Activated T-helper 1 cell treated with Interleukin-2 at 50 U/mL for 16 hours (primary cell): Measurements from ENCODE around the gene ACTBL2.
"Not testable (repeated sequence)": the region's sequence is repeated elsewhere in the genome, so short reads cannot be mapped to it uniquely, and the experiment has no call there.

Experiments
- DNase-seq: peaks from one replicate; pipeline ENCODE4 v3.0.0-alpha.2; 2020; ENCODE audit warnings: low read depth

Gene ACTBL2

DNA sequence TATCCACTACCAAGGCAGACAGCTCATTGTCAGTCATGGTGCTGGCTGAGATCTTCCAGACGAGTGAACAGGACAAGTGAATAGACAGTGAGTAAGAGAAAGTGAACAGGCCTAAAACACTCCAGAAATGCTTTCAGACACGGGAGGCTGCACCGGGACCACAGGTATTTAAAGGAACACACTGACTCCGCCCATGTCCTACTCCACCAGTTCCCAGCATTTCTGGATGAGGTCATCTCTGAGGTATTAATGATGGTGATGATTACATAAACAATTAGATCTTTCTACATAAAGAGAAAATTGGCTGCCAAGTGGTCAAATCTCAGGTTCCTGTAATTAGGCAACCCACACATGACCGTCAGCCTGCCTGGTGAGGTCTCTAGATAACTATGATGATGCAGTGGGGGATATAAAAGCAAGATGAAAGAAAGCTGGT, at the start of gene ACTBL2:
TSS of gene ACTBL2 (minus strand) at position 141 of the 436 bp plus-strand sequence. CDS start at position 37, 104 bp downstream.
- no peak for DNase-seq

DNA sequence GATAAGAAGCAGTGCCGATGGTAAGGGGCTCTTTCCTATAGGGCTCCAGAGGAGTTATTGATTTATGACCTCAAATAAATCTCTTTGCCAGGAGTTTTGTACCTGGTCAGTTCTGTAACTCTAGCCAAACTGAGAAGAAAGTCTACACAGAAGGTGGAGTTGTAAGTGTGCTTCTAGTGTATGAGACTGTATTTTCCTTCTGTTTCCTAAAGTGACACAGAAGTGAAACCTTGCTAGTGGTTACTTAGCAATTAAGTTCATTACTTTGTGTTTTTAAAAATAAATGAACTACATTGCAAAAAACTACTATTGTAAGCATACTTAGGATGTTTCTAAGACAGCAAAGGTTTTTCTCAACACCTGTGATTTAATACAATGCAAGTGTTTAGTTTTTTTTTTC, 48.7 kb upstream of the ACTBL2 start:
- DNase-seq: no peak

DNA sequence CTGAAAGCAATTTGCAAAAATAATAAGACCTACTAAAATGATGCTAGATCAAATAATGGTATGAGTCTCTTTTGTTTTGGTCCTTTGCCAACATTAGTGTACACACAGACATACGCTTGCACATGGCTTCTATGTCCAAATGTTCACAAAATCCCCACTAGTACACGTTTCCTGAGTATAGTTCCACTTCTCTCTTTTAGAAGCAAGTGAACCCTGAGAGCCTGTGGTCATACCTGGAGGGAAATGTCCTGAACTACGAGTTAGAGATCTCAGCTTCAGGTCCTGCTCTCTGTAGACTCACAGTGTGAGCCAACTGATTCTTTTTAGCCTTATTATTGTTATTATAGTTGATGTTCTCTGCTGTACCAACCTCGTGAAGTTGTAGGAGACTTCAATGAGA, 47.3 kb upstream of the ACTBL2 start:
- DNase-seq: no peak

DNA sequence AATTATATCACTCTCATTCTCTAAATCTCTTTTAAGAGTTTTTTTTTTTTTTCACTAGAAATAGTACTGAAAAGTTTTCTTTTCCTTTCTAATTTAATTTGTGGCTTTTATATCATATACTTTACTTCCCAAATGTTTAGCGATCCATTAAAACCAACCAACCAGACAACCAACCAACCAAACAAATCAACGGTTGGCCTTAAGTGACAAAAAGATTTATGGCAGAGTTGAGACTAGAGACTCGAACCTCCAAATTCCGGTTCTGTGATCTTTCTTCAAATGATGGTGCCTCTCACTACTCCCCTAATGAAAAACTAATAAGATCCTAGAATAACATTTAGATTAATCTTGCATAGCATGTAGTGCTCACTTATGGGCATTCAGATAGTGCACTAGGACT, 45.3 kb upstream of the ACTBL2 start:
- DNase-seq: no peak

DNA sequence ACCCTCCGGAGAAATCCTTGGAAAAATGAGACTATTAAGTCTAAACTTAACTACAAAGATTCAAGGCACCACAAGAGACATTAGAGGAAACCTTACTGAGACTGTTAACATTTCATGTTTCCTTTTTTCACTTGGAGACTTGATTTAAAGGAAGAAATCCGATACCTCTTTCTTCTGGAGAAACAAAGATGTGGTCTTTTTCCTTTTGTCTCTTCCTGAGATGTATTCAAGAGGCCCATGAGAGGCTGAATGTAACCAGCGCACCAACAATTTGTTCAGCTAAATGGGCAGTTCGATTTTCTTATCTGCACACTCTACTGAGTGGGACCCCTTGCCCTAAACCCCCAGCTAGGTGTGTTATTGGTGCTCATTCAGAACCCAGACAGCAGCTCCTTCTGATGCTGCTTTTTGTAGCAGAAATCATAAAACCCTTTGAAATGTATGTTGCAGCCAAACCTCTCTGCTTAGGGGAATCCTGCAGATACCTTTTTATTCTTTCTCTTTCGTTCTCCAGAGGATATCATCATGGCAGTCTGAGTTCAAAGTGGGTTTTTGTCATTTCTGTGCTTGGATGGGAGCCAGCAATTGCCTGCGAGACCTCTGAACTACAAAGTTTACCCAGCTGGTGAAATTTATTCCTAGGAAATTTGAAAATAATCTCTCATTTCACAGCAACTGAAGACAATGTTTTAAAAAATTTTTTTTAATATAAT, 41.9 kb upstream of the ACTBL2 start:
- DNase-seq: no peak

DNA sequence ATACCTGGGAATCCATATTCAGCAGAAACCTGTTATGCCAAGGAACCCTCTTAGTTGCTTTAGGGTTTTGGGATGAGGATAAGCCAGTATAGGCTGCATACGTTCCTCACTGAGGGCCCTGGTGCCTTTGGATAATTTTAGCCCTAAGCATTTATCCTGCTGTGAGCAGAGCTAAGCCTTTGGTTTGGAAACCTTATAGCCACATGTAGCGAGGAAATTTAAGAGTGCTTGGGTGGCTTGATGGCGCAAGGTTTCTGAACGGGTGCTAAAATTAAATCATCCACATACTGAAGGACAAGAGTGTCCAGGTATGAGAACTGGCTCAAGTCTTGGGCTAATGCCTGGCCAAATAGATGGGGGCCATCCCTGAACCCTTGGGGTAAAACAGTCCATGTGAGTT, 39.9 kb upstream of the ACTBL2 start:
- not testable (repeated sequence) for DNase-seq

DNA sequence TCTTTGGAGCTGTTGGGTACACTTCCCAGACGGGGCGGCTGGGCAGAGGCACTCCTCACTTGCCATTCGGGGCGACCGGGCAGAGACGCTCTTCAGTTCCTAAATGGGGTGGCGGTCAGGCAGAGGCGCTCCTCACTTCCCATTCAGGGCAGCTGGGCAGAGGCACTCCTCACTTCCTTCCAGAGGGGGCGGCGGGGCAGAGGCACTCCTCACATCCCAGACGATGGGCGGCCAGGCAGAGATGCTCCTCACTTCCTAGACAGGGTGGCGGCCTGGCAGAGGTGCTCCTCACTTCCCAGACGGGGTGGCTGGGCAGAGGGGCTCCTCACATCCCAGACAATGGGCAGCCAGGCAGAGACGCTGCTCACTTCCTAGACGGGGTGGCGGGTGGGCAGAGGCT, 35.8 kb upstream of the ACTBL2 start:
- DNase-seq: not testable (repeated sequence)

DNA sequence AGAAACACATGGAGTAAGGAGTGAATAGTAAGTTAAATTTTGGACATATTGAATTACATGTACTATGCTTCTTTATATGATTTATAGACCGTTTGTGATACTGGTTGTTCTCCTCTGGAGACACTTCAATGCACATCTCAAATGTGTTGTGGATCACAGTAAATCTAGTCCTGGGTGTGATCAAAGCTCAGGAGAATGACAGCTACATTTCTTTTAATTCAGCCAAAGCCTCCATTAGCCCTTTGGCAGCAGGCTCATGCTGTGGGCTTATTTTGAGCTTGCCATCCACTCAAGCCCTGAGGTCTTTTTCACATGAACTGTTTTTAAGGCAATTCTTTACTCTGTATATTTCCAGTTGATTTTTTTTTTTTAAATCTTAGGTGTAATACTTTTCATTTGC, 34.6 kb upstream of the ACTBL2 start:
- no peak for DNase-seq

DNA sequence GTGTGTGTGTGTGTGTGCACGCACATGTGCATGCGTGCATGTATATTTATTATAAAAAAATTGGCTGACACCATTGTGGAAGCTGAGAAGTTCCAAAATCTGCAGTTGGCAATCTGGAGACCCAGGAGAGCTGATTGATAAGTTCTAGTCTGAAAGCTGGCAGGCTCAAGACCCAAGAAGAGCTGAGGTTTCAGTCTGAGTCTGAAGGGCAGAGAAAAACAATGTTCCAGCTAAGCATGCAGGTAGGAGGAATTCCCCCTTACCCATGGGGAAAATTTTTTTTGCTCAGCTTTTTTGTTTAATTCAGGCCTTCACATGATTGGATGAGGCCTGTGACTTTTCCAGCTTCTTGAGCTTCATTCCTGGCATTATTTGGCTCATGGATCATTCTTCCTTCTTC, 31.2 kb upstream of the ACTBL2 start:
- no peak for DNase-seq

DNA sequence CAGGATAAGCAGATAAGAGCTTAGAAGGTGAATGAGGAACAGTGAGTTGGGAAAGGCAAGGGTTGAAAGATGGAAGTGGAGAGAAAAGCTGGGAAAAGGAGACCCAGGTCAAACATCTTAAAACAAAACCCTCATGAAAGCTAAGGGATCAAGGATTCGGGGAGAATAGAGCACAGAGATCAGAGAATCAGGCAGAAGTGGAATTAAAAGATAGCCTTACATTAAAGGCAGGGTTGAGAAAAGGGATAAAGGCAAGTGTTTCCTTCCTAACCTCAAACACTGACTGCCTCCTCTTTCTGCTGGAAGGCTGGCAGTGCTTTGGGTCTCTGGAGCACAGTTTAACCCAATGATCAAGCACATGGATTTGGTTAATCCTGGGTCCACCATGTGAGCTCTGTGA, 28.7 kb upstream of the ACTBL2 start:
- no peak for DNase-seq

DNA sequence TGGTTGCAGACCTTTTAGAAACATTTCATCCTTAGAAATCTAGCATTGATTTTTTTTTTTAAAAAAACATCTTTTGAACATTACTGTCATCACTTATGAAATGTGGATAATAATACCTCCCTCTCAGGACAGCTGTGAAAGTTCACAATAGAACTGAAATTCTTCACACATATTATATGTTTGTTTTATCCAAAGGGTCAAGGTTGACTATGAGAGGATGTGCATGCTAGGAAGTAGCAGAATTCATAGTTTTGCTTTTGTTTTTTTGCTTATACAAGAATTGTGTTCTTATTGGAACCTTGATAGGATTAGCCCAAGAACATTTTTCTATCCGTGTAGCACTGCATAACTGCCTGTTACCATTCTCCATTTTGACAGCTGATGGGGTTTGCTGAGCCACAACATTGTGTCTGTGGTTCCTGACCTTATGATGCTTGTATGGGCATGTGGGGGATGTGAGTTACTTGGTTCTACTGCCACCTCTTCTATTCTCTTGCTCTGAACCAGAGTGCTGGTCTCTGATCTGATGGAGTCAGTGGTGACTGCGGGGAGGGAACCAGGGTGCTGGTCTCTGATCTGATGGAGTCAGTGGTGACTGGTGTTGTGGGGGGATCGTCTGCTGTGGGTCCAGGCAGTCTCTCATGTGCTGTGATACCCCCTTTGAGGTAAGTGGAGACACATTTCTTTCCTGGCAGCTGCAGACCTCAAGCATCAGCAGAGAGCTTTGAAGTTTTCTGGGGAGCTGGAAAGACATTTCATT, 27.1 kb upstream of the ACTBL2 start:
- DNase-seq: no peak

DNA sequence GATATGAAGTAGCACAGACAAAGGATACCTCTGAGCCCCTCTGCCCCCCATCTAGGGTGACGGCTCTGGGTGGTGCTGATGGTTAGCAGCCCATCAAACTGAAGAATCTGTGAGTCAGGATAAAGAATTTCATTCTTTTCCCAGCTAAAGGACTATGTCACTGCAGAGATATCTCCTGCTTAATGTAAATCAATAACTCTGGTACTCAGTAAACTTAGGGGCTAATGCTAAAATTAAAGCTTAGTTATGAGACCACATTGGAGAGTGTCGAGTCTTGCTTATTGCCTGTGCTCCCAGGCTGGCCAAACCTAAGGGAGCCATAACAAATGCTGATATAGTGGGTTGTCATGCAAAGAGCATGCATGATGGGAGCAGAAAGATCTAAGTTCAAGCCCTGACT, 25.6 kb upstream of the ACTBL2 start:
- no peak for DNase-seq

DNA sequence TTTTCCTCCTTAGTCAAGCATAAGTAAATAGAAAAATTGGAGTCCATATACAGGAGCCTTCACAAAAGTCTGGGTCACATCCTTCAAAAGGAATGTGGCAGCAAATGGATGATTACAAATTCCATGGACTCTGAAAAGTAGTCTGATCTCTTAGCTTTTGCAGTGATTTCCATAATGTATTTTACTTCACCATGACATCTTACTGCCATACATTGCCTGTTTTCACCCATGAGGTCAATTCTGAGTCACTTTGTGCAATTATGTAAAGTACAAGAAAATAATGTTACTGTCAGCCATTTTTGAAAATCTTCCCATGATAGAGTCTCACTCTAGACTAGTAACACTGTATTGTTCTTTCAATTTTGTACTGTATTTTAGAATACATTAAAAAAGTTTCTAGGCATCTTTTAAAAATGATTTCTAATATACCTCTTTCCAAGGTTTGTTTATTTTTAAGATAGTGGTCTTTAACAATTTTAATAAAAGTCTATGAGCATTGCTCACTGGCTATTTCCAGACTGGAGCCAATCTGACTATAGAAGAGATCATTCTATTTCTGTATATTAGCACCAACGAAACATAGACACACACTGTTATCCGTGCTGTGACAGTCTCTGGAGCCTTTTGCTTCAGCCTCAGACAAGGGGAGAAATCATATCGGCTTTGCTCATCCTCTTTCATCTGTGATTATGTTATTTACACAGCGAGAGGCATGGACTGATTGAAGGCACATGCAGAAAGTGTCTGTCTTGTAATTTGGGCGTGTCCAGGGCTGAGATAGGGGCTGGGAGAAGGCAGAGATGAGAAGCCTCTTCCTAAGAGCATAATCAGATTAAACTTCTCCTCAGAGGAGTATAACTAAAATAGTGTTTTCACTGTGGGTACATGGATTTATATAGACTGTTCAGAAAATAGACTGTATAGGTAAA, 22.9 kb upstream of the ACTBL2 start:
- DNase-seq: no peak

DNA sequence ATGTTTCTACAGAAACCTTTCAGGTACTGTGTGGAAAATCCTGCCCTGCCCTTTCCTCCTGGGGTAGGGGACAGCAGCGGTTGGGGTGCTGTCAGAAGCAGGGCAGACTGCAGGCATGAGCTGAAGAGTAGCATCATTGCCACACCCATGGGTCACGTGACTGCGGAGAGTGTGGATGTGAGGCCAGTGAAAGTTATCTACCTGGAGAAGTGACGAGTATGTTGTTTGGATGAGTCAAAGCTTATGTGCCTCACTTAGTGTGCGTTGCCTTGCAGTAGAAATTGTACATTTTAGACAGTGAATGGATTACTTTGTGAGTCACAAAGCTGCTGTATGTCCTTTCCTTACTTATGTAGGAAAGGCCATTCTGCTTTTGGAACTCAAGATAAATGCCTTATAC, 21.7 kb upstream of the ACTBL2 start:
- DNase-seq: no peak

DNA sequence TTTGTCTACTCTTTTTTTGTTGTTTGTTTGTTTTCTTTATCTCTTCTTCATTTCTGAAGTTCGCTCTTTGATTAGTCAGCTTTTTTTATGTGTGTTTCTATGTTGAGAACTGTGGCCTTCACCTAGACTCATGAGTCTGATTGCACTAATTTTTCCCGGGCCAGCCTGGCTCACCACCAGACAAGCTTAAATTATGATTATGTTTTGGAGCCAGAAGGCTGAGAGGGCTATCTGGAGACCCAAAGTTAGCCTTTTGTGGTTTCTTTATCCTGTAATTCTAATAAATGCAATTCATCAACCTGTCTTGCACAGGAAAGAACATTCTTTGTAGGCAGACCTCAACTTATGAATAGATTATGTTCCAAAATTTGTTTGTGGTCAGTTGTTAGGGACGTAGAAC, 20.8 kb upstream of the ACTBL2 start:
- no peak for DNase-seq

DNA sequence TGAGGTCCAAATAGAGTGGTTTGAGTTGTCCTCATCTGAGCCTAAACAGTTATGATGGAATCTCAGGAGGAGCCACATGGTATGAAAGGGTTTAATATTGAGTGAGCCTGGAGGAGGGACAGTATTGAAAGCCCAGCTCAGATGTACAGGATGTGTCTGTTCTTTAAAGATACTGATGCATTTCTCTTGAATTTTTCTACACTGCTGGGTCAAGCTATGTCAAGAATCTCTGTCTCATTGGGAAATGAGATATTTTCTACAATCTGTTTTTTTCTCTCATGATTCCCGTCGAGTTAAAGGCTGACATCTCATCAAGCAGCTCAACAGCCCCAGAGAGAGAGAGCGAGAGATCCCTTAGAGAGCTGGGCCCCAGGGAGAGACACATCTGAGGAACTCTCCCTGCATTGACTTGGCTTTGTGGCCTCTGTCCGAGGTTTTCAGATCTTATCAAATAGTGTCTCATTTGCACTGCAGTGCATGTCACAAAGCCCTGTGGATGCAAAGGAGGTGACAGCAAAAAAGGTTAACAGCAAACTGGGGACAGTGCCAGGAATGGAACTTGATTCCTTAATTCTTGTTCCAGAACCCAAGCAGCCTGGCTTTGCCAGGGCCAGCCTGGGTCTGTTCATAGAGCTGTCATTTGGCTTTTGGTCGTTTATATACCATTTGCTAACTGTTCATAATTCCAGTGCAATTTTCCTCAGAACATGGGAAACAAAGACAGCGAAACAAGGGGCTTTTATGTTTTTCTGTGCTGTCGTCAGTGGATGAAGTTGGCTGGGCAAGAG, 19.0 kb upstream of the ACTBL2 start:
- no peak for DNase-seq

DNA sequence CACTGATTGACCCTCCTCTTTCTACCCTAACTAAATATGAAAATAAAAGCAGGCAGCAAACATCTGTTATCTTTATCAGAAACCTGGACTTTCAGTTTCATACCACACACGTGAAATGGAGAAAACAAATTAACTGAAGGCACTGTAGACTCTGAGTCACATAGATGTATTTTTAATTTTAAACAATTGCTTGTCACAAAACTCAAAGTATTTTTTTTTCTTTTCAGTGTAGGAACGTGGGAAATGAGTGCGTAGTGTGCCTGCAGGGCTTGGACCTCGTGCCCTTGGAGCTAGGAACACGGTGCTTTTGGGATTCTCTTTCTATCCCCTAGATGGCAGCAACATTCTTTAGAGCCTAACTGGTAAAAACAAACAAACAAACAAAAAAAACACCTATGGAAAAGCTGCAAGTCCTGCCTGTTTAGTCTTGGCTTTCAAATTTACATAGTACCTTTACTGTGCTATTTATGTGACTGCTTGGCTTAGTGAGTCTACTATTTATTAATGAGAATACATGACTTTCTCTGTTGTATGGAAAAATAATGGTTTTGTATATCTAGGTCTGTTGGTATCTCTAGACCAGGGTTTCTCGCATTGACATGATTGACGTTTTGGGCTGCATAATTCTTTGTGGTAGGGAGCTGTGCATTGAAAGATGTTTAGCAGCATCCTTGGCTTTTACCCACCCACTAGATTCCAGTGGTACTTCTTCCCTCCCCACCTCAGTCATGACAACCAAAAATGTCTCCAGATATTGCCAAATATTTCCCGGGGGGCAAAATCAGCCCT, 16.8 kb upstream of the ACTBL2 start:
- DNase-seq: no peak

DNA sequence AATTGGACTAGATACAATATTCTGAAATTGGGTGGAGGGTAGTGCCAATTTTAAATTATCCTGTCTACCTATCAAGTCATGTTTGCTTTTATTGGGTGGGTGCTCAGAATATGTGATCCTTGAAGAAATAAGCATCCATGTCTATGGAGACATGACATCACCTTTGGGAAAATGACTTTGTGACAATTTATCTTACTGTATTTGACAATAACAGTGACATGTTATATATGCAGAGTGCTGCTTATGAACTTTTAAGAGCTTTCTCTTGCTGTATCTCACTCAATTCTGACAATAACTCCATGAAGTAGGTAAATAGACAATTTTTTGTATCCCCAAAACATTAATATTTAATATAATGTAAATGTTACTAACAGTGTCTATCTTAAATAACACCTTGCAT, 15.1 kb upstream of the ACTBL2 start:
- DNase-seq: no peak

DNA sequence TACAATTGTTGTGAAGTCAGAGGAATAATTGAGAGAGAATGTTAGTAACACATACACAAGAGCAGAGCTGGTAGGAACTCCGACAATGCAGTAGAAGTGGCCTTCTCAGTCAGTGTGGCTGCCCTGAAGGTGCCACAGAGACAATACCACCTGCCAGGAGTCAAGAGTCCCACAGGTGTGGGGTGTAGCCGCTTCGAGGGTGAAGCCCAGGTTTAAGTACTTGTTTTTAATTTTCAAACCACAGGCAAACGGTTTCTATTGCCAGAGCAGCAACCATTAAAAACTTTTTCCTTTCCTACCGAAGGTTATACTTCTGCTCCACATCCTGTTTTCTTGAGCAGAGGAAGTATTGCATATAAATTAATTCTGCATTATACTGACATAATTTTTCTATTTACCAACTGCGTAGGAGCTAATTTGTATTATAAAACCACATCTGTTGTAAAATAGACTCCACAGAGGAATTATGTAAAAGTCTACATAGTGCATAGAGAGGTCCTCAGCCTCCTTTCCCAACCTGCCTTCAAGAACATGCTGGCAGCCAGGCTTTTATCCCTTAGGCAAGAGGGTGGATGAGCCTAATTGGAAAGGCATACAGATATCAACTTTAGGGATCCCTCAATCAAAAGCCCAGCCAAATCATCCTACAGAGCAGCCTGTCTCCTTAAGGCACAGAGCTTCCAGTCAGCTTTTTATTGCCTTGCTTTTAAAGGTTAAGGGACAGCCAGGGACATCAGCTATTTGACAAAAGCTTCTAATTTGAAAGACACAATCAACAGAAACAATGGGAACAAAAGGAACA, 12.9 kb upstream of the ACTBL2 start:
- DNase-seq: no peak
